Measurements from ENCODE around the gene TMEM178B. TPM values are rescaled to one million over a fixed set of nuclear protein-coding genes. Genes with fewer than 3 reads are reported as not detected.

TMEM178B gene
- total and polyA plus RNA-seq, 9 of the 15 experiments (the other 6 are each of a cell fraction or from before 2014, with no cell fraction given) = under 0.01 to 0.03 (median 0.01) TPM; not detected in 5

DNA sequence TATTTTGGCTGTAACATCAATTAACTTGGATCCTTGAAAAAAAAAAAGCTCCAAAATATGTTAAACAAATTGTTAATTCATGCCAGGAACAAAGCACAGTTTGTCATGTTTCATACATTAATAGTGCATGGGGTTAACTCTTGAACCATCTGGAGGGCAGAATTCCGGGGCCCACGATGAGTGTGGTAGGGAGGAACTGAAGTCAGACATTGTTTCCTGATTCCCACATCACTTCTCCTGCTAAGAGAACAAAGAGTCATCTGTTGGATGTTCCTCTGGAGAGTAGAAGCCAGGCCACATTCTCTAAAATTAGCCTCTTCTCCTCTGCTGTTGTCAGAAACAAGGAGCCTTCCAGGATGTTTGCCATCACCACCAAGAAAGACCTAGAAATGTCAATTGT is 54.6 kb downstream of the TMEM178B start:
- in situ Hi-C loops (cut with MboI) = no loop called here
- H3K4me1 ChIP-seq (replicated peaks in 1 of 2; ENCODE audit: control insufficient read depth in 2 of 2, insufficient read depth in 2 of 2, low read length in 2 of 2) = no peaks in the 10 kb centered on the region
- CTCF ChIA-PET (ENCODE audit: low intra/inter-chr PET ratio) = no interaction called here
- no peak overlapping the region for H2AFZ ChIP-seq (ENCODE audit: low read depth, low read length)
- ATAC-seq (no peak), FAIRE-seq (peak; percentile 6), DNase-seq (ENCODE audit: extremely low read depth in 1 of 4, low spot score in 3 of 4) (no peak)
- POLR2A ChIA-PET = no interaction called here
- TF ChIP-seq DACH1 (IDR thresholded peaks at IDR 0.05; ENCODE audit: partially characterized antibody) (no peak), SMAD2 (IDR thresholded peaks at IDR 0.05; ENCODE audit: low read depth, low read length) (no peak), TAF1 (IDR thresholded peaks at IDR 0.05; ENCODE audit: control insufficient read depth, extremely low read depth, insufficient read depth, low read length, severe bottlenecking) (no peak), TSC22D4 (tag; IDR thresholded peaks at IDR 0.05) (no peak), ZNF436 (CRISPR knock-in tag; IDR thresholded peaks at IDR 0.05) (no peak), KLF10 (CRISPR knock-in tag; IDR thresholded peaks at IDR 0.05) (no peak), HDAC1 (IDR thresholded peaks at IDR 0.05) (no peak), MIER1 (IDR thresholded peaks at IDR 0.05; ENCODE audit: low read depth) (no peak)
- TF ChIP-seq, protein P1, sequence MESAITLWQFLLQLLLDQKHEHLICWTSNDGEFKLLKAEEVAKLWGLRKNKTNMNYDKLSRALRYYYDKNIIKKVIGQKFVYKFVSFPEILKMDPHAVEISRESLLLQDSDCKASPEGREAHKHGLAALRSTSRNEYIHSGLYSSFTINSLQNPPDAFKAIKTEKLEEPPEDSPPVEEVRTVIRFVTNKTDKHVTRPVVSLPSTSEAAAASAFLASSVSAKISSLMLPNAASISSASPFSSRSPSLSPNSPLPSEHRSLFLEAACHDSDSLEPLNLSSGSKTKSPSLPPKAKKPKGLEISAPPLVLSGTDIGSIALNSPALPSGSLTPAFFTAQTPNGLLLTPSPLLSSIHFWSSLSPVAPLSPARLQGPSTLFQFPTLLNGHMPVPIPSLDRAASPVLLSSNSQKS (CRISPR knock-in tag; IDR thresholded peaks at IDR 0.05) = no peak
- TF ChIP-seq, protein P2, sequence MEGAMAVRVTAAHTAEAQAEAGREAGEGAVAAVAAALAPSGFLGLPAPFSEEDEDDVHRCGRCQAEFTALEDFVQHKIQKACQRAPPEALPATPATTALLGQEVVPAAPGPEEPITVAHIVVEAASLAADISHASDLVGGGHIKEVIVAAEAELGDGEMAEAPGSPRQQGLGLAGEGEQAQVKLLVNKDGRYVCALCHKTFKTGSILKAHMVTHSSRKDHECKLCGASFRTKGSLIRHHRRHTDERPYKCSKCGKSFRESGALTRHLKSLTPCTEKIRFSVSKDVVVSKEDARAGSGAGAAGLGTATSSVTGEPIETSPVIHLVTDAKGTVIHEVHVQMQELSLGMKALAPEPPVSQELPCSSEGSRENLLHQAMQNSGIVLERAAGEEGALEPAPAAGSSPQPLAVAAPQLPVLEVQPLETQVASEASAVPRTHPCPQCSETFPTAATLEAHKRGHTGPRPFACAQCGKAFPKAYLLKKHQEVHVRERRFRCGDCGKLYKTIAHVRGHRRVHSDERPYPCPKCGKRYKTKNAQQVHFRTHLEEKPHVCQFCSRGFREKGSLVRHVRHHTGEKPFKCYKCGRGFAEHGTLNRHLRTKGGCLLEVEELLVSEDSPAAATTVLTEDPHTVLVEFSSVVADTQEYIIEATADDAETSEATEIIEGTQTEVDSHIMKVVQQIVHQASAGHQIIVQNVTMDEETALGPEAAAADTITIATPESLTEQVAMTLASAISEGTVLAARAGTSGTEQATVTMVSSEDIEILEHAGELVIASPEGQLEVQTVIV (CRISPR knock-in tag; IDR thresholded peaks at IDR 0.05; ENCODE audit: borderline replicate concordance) = no peak
- H3K27ac ChIP-seq (ENCODE audit: extremely low read depth, low read depth, low read length) = no peak overlapping the region
- no peaks in the 10 kb centered on the region for H3K27me3 ChIP-seq (ENCODE audit: control insufficient read depth in 2 of 2, insufficient read depth in 2 of 2, low read length in 2 of 2)
- no peak overlapping the region for H3K9ac ChIP-seq (ENCODE audit: insufficient read depth in 1 of 2, low read depth in 2 of 2, low read length in 2 of 2)
- H3K4me3 ChIP-seq = no peak overlapping the region
- H3K36me3 ChIP-seq (ENCODE audit: control insufficient read depth, insufficient read depth, low read length) = no peaks in the 10 kb centered on the region
- H3K79me2 ChIP-seq (ENCODE audit: control insufficient read depth, insufficient read depth, low read length) = no peaks in the 10 kb centered on the region
- BruUV-seq (replicated peaks) = no TSS peak
- H3K4me2 ChIP-seq (ENCODE audit: insufficient read depth, low read length) = no peak overlapping the region
- 0% methylated on average over 2 of the region's 2 CpGs for WGBS (ENCODE audit: insufficient coverage, low coverage, missing lambda C conversion rate)
- H3K9me3 ChIP-seq (replicated peaks; ENCODE audit: control insufficient read depth, insufficient read depth, low read depth, low read length) = no peaks in the 10 kb centered on the region
- no peaks in the 10 kb centered on the region for H4K20me1 ChIP-seq (replicated peaks; ENCODE audit: control insufficient read depth, insufficient read depth, low read length)
- H3K9me1 ChIP-seq (ENCODE audit: control insufficient read depth, insufficient read depth, low read length) = no peaks in the 10 kb centered on the region
- intact Hi-C loops (cut with micrococcal nuclease) = no loop called here
